Measurements from ENCODE around the gene ITIH4. TPM values are rescaled to one million over a fixed set of nuclear protein-coding genes. Genes with fewer than 3 reads are reported as not detected.

The ITIH4 gene
- total and polyA plus RNA-seq, 8 donors: 16.2 to 276 (median 77.4) TPM

DNA sequence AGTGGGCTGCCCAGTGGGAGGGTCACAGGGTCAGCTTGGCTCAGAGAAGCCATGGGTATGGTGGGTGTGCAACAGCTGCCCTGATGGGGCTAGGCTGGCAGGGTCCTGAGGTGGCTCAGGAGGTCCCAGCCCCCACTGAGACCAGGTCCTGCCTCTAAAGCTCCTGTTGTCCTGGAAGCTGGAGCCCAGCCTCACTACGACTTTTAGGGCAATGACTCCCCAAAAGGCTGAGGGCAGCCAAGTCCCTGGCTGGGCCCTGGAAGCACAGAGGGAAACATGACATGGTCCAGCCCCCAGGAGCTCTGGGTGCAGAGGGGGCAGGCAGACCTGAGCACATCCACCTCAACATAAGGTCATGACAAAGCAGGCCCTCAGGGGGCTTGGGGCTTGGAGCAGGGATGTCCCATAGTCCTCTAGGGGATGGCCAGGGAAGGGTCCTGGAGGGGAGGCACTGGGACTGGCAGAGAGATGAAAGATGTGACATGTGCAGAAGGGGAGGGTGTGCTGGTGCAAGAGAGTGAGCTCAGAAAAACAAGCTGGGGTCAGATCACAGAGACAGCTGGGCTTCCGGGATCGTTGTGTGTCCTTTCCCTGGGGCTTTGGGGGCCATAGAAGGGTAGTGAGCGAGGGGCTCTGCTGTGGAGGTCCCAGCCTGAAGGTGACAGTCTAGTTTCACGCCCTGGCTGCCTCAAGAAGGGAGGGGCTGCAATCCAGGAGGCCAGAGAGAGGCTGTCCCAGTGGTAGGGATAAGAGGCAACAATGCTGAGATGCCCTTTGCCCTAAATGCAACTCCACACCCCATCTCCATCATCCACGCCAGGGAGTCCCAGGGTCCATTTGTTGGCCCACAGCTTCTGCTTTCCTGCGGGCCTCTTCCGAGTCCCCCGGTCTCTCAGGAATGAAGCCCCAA is 36.5 kb downstream of the ITIH4 start:
- intact Hi-C loops (cut with DNase I): no loop called here
- 81 to 84% methylated on average over 9 of the region's 9 CpGs for WGBS, 2 donors
- Histone ChIP-seq H3K27me3 (no peaks in the 10 kb centered on the region), H3K9me3 (no peaks in the 10 kb centered on the region), H3K4me1 (peaks cover 0 to 3% (median 0%) of the 10 kb centered on the region in 3 donors), H3K36me3 (no peaks in the 10 kb centered on the region), H3K27ac (no peak overlapping the region), H3K4me3 (no peak overlapping the region)
- ATAC-seq (no peak), FAIRE-seq (no peak), DNase-seq (peak in 1 of 6 donors; percentile 44)
- no peak for TF ChIP-seq CTCF (IDR thresholded peaks at IDR 0.05)

- DNase-seq (peak in 1 of 6 donors; percentile 35), FAIRE-seq (no peak), ATAC-seq (no peak)
- Histone ChIP-seq H3K36me3 (no peaks in the 10 kb centered on the region), H3K4me1 (peaks cover 0 to 3% (median 0%) of the 10 kb centered on the region in 3 donors), H3K9me3 (no peaks in the 10 kb centered on the region), H3K27ac (no peak overlapping the region), H3K4me3 (no peak overlapping the region), H3K27me3 (no peaks in the 10 kb centered on the region)
- intact Hi-C loops (cut with DNase I): no loop called here
- WGBS, 2 donors: 80 to 83% methylated on average over 18 of the region's 18 CpGs
- no peak for TF ChIP-seq CTCF (IDR thresholded peaks at IDR 0.05)
Observed at GRCh38 chr3:52792961-52793695, 37.3 kb downstream of the ITIH4 start.

DNA sequence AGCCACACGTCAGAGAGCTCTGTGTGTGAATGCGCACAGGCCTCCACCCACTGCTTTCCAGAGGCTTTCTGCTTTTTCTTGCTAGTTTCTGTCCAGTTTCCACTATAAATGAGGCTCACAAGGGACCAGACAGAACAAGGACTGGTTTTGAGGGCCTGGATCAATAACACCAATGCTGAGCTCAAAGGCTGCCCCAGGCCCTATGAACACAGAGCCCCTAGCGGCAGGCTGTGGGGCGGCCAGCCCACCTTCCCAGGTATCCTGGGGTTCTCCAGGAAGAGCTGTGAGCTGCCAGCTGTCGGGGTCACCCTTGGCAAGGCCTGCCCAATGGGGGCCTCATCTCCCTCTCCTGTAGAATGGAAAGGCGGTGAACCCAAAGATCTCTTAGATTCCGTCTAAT is 38.1 kb downstream of the ITIH4 start:
- intact Hi-C loops (cut with DNase I): no loop called here
- WGBS, 2 donors: 75 to 76% methylated on average over 7 of the region's 7 CpGs

GRCh38 chr3:52791928-52792327 is 38.5 kb downstream of the ITIH4 start:
- FAIRE-seq (no peak), DNase-seq (peak in 1 of 6 donors; percentile 20), ATAC-seq (no peak)
- no peak overlapping the region for H3K27ac ChIP-seq
- WGBS, 2 donors: 69 to 83% methylated on average over 4 of the region's 4 CpGs
- no peak overlapping the region for H3K4me3 ChIP-seq
- intact Hi-C loops (cut with DNase I): no loop called here
- H3K9me3 ChIP-seq: no peaks in the 10 kb centered on the region
- no peaks in the 10 kb centered on the region for H3K36me3 ChIP-seq
- TF ChIP-seq CTCF (IDR thresholded peaks at IDR 0.05): no peak
- H3K4me1 ChIP-seq: peaks cover 0 to 3% (median 0%) of the 10 kb centered on the region in 3 donors
- no peaks in the 10 kb centered on the region for H3K27me3 ChIP-seq

More for the DNA sequence above, 38.1 kb downstream of the ITIH4 start:
- no peak for TF ChIP-seq CTCF (IDR thresholded peaks at IDR 0.05)
- H3K9me3 ChIP-seq: no peaks in the 10 kb centered on the region
- no peak overlapping the region for H3K4me3 ChIP-seq
- no peak for FAIRE-seq
- ATAC-seq: no peak
- H3K27ac ChIP-seq: no peak overlapping the region
- no peaks in the 10 kb centered on the region for H3K27me3 ChIP-seq
- peaks cover 0 to 3% (median 0%) of the 10 kb centered on the region in 3 donors for H3K4me1 ChIP-seq
- no peaks in the 10 kb centered on the region for H3K36me3 ChIP-seq
- DNase-seq: peak in 1 of 6 donors; percentile 32
